Liver (tissue), 9 donors: ENCODE results near the gene MEIS1. TPM values are rescaled to one million over a fixed set of nuclear protein-coding genes. Genes with fewer than 3 reads are reported as not detected.

Source experiments
- DNase-seq: peaks from one replicate; pipeline ENCODE4 v3.0.0-alpha.2; 2017; ENCODE audit warnings: low spot score
- H3K27ac ChIP-seq, 2 donors: one replicate each; pipeline ENCODE4 v1.7.0; 2013; ENCODE audit warnings: inconsistent platforms in 2 of 2, low read length in 2 of 2, control low read depth in 1 of 2, low read depth in 1 of 2, mild to moderate bottlenecking in 1 of 2
- H3K27me3 ChIP-seq, 4 donors: one replicate each; pipeline versions ENCODE4 v1.6.1 to v1.7.0; 2013; ENCODE audit warnings: low read length in 3 of 4, inconsistent platforms in 1 of 4, mild to moderate bottlenecking in 1 of 4, moderate library complexity in 1 of 4; ENCODE audit not compliant: control insufficient read depth in 4 of 4, insufficient read depth in 4 of 4
- H3K36me3 ChIP-seq, 4 donors: one replicate each; pipeline versions ENCODE4 v1.6.1 to v1.7.0; 2013; ENCODE audit warnings: low read length in 3 of 4, mild to moderate bottlenecking in 3 of 4, low read depth in 1 of 4, moderate library complexity in 1 of 4; ENCODE audit not compliant: control insufficient read depth in 4 of 4, insufficient read depth in 3 of 4
- H3K4me1 ChIP-seq, 4 donors: one replicate each; pipeline versions ENCODE4 v1.6.1 to v1.7.0; 2013; ENCODE audit warnings: low read length in 3 of 4, mild to moderate bottlenecking in 3 of 4, moderate library complexity in 1 of 4; ENCODE audit not compliant: control insufficient read depth in 4 of 4, insufficient read depth in 4 of 4
- H3K4me3 ChIP-seq, 3 donors: one replicate each; pipeline versions ENCODE4 v1.6.1 to v1.7.0; 2013; ENCODE audit warnings: low read length in 3 of 3, control low read depth in 1 of 3, low read depth in 1 of 3, mild to moderate bottlenecking in 1 of 3
- H3K9ac ChIP-seq, 2 donors: one replicate each; pipeline ENCODE4 v1.7.0; 2013; ENCODE audit warnings: low read length in 2 of 2, mild to moderate bottlenecking in 2 of 2, moderate library complexity in 2 of 2, control low read depth in 1 of 2, low read depth in 1 of 2
- H3K9me3 ChIP-seq, 4 donors: one replicate each; pipeline versions ENCODE4 v1.6.1 to v1.7.0; 2013; ENCODE audit warnings: low read length in 3 of 4; ENCODE audit not compliant: control insufficient read depth in 4 of 4
- CTCF ChIP-seq: fragments of 150-350 bp; IDR thresholded peaks from 2 replicates; pipeline ENCODE4 v1.5.1; 2017; ENCODE audit warnings: improper control_type of control experiment, low read depth, low read length; ENCODE audit not compliant: missing input control
- FOXA1 ChIP-seq: IDR thresholded peaks from 2 replicates; pipeline ENCODE4 v1.6.1; 2016; ENCODE audit warnings: antibody characterized with exemption
- FOXA2 ChIP-seq: IDR thresholded peaks from 2 replicates; pipeline ENCODE4 v1.6.1; 2016; ENCODE audit warnings: antibody characterized with exemption
- GABPA ChIP-seq, 2 donors: IDR thresholded peaks in 1 of 2; conservative IDR thresholded peaks in 1 of 2; 2 replicates each; pipeline ENCODE4 v1.6.1; 2016; ENCODE audit warnings: antibody characterized with exemption in 2 of 2, mild to moderate bottlenecking in 1 of 2, moderate library complexity in 1 of 2
- HNF4A ChIP-seq, 2 donors: conservative IDR thresholded peaks; 2 replicates each; pipeline ENCODE4 v1.6.1; 2016; ENCODE audit warnings: antibody characterized with exemption in 2 of 2, mild to moderate bottlenecking in 2 of 2
- HNF4G ChIP-seq: IDR thresholded peaks from 2 replicates; pipeline ENCODE4 v1.6.1; 2016; ENCODE audit warnings: antibody characterized with exemption
- JUND ChIP-seq, 2 donors: IDR thresholded peaks; 2 replicates each; pipeline ENCODE4 v1.6.1; 2016; ENCODE audit warnings: antibody characterized with exemption in 2 of 2
- MAX ChIP-seq: IDR thresholded peaks from 2 replicates; pipeline ENCODE4 v1.6.1; 2016; ENCODE audit warnings: antibody characterized with exemption
- NR2F2 ChIP-seq: IDR thresholded peaks from 2 replicates; pipeline ENCODE4 v1.6.1; 2016; ENCODE audit warnings: antibody characterized with exemption
- RAD21 ChIP-seq, 2 donors: IDR thresholded peaks; 2 replicates each; pipeline ENCODE4 v1.6.1; 2016; ENCODE audit warnings: antibody characterized with exemption in 2 of 2, mild to moderate bottlenecking in 2 of 2
- RXRA ChIP-seq, 2 donors: IDR thresholded peaks; 2 replicates each; pipeline ENCODE4 v1.6.1; 2017 to 2018; ENCODE audit warnings: antibody characterized with exemption in 2 of 2, mild to moderate bottlenecking in 1 of 2
- SP1 ChIP-seq: IDR thresholded peaks from 2 replicates; pipeline ENCODE4 v1.6.1; 2018; ENCODE audit warnings: antibody characterized with exemption, mild to moderate bottlenecking
- TAF1 ChIP-seq: conservative IDR thresholded peaks from 2 replicates; pipeline ENCODE4 v1.6.1; 2016; ENCODE audit warnings: antibody characterized with exemption, mild to moderate bottlenecking
- YY1 ChIP-seq: IDR thresholded peaks from 2 replicates; pipeline ENCODE4 v1.6.1; 2016; ENCODE audit warnings: antibody characterized with exemption, mild to moderate bottlenecking
- ZBTB33 ChIP-seq: IDR thresholded peaks from 2 replicates; pipeline ENCODE4 v1.6.1; 2016; ENCODE audit warnings: antibody characterized with exemption
- WGBS: extraction: QIAGEN DNeasy Blood & Tissue Kit; methylation state at CpG from one replicate; pipeline ENCODE4 v1.1.7; 2013; 5-methylcytosine and 5-hydroxymethylcytosine counted together
- polyA plus RNA-seq, 2 donors: library from polyadenylated mRNA; stranded (reverse) in 1 of 2; unstranded in 1 of 2; fragments of 200-250 nt in 1 of 2; fragments of >200 nt in 1 of 2; fragmentation: Nextera tagmentation in 1 of 2; extraction: Ambion mirVana in 1 of 2; gene quantifications; one replicate each; pipeline versions ENCODE4 v1.2.1 to v1.2.3, GENCODE V29; 2013 to 2015
- total RNA-seq, 2 donors: library from RNA; depleted of rRNA; stranded (reverse); fragments of >200 nt; gene quantifications; one replicate each; pipeline ENCODE4 v1.2.3, GENCODE V29; 2014
- TF ChIP-seq, protein P1 (sequence below): IDR thresholded peaks from 2 replicates; pipeline ENCODE4 v1.6.1; 2016; ENCODE audit warnings: antibody characterized with exemption
- donor health status: healthy.
- donor health status: healthy.
- donor health status: healthy.
- donor health status: healthy.
- donor health status: healthy.

Gene MEIS1
- total and polyA plus RNA-seq, 4 donors: 1.6 to 8.6 (median 5.5) TPM

DNA sequence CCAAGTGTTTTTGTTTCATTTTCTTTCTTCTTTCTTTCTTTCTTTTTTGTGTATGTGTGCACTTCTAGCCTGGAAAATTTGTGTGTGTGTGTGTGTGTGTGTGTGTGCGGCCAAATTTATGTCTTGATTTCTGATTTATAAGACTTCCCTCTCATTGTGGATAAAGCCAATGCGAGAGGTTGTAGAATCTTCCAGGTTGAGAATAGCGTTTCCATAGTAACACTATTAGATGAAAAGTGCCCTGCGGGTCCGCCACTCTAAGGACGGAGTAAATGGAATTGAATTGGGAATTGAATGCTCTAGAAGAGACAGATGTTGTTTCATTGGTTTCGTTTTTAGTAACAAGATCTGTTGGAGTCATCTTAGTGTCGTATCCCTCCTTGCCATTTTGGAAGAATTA is 81.6 kb downstream of the MEIS1 start:
- 96% methylated on average over 8 of the region's 8 CpGs for WGBS

GRCh38 chr2:66517772-66518171 is 82.8 kb downstream of the MEIS1 start:
- WGBS: 89% methylated on average over 4 of the region's 4 CpGs
- no peak overlapping the region for H3K27ac ChIP-seq
- no peak overlapping the region for H3K9ac ChIP-seq
- H3K36me3 ChIP-seq: no peaks in the 10 kb centered on the region
- no peak for DNase-seq
- no peaks in the 10 kb centered on the region for H3K9me3 ChIP-seq
- H3K4me3 ChIP-seq: no peak overlapping the region
- no peaks in the 10 kb centered on the region for H3K27me3 ChIP-seq
- H3K4me1 ChIP-seq: peaks cover 3 to 8% (median 5%) of the 10 kb centered on the region in 4 donors
- TF ChIP-seq GABPA (IDR thresholded peaks at IDR 0.05 in 1 of 2, conservative IDR thresholded peaks at IDR 0.05 in 1 of 2) (no peak), HNF4G (no peak), JUND (IDR thresholded peaks at IDR 0.05) (no peak), CTCF (no peak), MAX (no peak), RAD21 (IDR thresholded peaks at IDR 0.05) (no peak), ZBTB33 (no peak), RXRA (IDR thresholded peaks at IDR 0.05) (no peak), HNF4A (conservative IDR thresholded peaks at IDR 0.05) (no peak), SP1 (no peak), FOXA2 (no peak), YY1 (no peak), FOXA1 (no peak), NR2F2 (no peak)

More for the DNA sequence above, 81.6 kb downstream of the MEIS1 start:
- DNase-seq: no peak
- H3K4me3 ChIP-seq: no peak overlapping the region
- no peaks in the 10 kb centered on the region for H3K4me1 ChIP-seq
- no peaks in the 10 kb centered on the region for H3K9me3 ChIP-seq
- H3K27ac ChIP-seq: no peak overlapping the region
- TF ChIP-seq HNF4G (no peak), RAD21 (IDR thresholded peaks at IDR 0.05) (no peak), YY1 (no peak), SP1 (no peak), FOXA1 (no peak), FOXA2 (no peak), GABPA (IDR thresholded peaks at IDR 0.05 in 1 of 2, conservative IDR thresholded peaks at IDR 0.05 in 1 of 2) (no peak), MAX (no peak)
- H3K36me3 ChIP-seq: no peaks in the 10 kb centered on the region
- no peak overlapping the region for H3K9ac ChIP-seq
- no peaks in the 10 kb centered on the region for H3K27me3 ChIP-seq

DNA sequence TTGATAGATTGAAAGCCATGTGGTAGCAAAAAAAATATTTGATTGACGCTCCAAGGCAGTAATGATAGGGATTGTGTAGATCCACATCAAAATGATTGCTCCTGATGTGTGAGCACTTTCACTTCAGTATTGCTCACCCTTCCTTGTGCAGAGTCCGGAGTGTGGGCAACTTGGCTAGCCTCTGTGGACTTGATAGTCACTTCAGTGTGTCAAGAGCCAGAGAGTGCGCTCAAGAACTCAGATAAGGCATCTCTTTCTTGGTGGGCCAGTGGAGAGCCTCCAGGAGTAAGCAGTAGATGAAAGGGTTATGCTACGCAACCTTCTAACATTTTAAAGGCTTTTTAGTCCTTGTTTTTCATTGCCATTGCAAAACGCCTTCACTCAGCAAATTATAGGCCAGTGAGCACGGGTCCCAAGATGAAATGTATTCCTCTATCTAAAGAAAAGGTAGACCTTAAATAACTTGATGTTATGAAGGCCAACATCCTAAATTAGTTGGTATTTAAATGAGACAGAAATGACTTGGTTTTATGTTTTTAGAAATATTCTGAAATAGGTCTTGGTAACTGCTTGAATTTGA is 84.4 kb downstream of the MEIS1 start:
- Histone ChIP-seq H3K4me1 (peaks cover 3 to 23% (median 18%) of the 10 kb centered on the region in 4 donors), H3K9me3 (no peaks in the 10 kb centered on the region), H3K27ac (no peak overlapping the region), H3K9ac (no peak overlapping the region), H3K36me3 (no peaks in the 10 kb centered on the region), H3K27me3 (no peaks in the 10 kb centered on the region), H3K4me3 (no peak overlapping the region)
- 81% methylated on average over 6 of the region's 6 CpGs for WGBS
- no peak for DNase-seq
- TF ChIP-seq TAF1 (no peak), FOXA1 (no peak), HNF4A (conservative IDR thresholded peaks at IDR 0.05) (no peak), NR2F2 (no peak), RAD21 (IDR thresholded peaks at IDR 0.05) (no peak), CTCF (no peak), SP1 (no peak), GABPA (IDR thresholded peaks at IDR 0.05 in 1 of 2, conservative IDR thresholded peaks at IDR 0.05 in 1 of 2) (no peak), MAX (no peak), RXRA (IDR thresholded peaks at IDR 0.05) (no peak), ZBTB33 (no peak)
- TF ChIP-seq, protein P1, sequence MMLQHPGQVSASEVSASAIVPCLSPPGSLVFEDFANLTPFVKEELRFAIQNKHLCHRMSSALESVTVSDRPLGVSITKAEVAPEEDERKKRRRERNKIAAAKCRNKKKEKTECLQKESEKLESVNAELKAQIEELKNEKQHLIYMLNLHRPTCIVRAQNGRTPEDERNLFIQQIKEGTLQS: no peak
